HG03066 (cell line): ENCODE data around the gene HMGXB4.
"Not testable (repeated sequence)": the region's sequence is repeated elsewhere in the genome, so short reads cannot be mapped to it uniquely, and the experiment has no call there.

Experiments
- ATAC-seq: cut with Tn5 transposase; IDR thresholded peaks from one replicate; pipeline ENCODE4 v1.9.1; 2021; ENCODE audit warnings: low read depth; ENCODE audit not compliant: unreplicated experiment

HMGXB4 gene, protein sequence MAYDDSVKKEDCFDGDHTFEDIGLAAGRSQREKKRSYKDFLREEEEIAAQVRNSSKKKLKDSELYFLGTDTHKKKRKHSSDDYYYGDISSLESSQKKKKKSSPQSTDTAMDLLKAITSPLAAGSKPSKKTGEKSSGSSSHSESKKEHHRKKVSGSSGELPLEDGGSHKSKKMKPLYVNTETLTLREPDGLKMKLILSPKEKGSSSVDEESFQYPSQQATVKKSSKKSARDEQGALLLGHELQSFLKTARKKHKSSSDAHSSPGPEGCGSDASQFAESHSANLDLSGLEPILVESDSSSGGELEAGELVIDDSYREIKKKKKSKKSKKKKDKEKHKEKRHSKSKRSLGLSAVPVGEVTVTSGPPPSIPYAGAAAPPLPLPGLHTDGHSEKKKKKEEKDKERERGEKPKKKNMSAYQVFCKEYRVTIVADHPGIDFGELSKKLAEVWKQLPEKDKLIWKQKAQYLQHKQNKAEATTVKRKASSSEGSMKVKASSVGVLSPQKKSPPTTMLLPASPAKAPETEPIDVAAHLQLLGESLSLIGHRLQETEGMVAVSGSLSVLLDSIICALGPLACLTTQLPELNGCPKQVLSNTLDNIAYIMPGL

DNA sequence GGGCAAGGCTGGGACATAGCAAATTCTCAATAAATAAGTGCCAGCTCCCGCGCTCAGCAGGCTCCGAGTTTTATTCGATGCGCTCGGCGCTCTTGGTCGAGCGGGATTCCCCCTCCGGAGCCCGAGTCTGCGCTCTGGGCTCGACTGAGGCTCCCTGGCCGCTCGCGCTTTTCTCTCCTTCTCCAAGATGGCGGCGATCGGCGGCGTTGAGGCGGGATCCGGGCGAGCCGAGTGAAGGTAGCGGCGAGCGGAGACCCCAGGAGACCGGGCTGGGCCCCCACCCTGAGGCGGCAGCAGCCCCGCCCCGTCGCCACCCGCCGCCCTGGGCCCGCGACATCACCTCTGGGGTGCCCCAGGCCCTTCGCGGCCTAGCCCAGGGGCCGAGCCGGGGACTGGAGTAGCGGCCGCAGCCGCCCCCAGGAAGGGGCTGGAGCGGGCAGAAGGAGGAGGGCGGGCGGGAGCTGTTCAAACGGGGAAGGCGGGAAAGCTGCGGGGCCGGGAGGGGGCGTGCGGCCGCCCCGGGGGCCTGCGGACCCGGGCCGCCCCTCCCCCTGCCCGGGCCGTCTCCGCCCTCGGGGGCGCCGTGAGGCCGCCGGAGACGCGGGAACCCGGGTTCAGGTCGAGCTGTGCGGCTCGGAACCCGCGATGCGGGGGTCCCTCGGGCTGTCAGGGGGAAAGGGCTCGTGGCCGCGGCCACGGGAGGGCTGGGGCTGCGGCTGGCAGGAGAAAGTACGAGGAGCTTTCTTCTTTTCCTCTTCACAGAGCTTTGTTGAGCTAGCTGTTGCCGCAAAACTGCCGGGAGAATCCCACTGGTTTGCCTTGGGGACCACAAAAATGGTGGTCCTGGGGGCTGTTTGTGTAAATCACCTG, at the start of gene HMGXB4:
HMGXB4 (plus strand) TSS at position 173 of the 870 bp plus-strand sequence. CDS start 4,898 bp downstream, outside the sequence.
- peak; percentile 95 for ATAC-seq

DNA sequence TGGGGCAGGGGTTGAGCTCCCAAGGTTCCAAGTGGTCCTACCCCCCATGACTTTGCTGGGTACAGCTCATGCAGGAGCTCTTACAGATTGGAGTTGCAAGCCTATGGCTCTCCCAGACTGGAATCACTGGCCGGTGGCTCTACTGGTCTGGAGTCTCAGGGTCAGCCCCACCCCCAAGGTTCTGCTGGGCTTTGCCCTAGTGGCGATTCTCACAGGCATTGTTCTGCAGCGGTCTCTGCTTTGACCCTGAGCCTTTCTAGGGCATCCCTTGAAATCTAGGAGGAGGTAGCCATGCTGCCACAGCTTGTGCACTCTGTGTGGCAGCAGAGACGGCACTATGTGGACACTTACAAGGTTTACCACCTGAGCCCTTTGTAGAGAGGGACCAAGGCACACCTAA, 49.3 kb upstream of the HMGXB4 start:
- no peak for ATAC-seq

DNA sequence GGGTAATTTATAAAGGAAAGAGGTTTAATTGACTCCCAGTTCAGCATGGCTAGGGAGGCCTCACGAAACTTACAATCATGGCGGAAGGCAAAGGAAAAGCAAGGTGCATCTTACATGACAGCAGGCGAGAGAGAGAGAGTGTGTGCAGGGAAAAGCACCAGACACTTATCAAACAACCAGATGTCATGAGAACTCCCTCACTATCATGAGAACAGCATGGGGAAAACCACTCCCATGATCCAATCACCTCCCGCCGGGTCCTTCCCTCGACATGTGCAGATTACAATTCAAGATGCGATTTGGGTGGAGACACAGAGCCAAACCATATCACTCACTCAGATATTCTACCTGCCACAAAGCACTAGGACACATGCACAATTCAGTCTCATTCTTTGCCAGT, 48.1 kb upstream of the HMGXB4 start:
- no peak for ATAC-seq

DNA sequence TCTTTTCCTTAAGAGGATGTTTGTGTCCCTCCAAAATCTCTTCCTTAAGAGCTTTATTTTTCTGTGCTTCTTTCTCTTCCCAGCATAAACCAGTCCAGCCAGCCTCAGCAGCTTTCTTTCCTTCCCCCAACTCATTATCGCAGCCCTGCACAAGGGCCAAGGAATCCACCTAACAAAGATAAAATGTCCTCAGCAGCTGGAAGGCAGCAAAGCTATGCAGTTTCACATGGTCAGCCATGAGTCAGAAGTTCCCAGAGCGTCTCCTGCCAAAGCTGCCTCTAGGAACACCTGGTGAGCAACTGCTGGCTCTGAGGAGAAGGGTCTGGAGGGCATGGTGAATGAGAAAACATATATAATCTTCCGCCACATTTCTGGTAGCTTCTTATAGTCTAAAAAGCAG, 45.3 kb upstream of the HMGXB4 start:
- no peak for ATAC-seq

DNA sequence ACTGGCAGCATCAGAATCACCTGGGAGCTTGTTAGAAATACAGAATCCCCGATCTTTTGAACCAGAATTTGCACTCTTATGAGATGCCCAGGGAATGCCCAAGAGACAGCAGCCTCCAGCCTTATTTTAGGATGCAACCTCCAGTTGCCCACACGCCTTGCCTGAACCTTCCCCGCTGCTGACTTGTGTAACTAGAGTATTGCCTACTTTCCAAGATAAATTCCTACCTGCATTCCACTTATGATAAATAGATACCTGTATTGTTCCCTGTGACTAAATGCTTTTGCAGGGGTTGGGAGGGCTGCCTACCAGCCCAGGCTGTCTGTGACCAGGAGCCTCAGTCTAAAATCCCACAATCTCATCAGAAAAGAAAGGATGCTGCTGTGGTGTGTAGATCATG, 44.3 kb upstream of the HMGXB4 start:
- no peak for ATAC-seq

DNA sequence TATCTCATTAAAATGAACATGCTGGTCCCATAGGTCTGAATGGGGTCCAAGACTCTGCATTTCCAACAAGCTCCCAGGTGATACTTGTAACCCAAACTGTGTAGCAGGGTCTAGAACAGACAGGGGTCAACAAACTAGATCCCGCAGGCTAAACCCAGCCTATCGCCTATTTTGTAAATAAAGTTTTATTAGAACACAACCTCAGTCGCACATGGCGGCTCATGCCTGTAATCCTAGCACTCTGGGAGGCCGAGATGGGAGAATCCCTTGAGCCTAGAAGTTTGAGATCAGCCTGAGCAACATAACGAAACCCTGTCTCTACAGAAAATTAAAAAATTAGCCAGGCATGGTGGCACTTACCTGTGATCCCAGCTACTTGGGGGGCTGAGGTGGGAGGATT, 42.3 kb upstream of the HMGXB4 start:
- ATAC-seq = no peak

DNA sequence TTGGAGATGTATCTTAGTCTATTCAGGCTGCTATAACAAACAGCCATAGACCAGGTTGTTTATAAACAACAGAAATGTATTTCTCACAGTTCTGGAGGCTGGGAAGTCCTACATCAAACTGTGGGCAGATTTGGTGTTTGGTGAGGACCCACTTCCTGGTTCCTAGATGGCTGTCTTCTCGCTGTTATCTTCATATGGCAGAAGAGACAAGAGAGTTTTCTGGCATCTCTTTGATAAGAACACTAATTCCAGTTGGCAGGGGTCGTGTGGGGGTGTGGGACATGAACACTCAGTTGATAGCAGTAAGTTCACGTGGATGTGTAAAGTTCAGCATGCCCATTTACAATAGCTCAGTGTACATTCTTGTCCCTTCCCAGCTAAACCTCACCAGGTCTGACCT, 41.3 kb upstream of the HMGXB4 start:
- no peak for ATAC-seq

DNA sequence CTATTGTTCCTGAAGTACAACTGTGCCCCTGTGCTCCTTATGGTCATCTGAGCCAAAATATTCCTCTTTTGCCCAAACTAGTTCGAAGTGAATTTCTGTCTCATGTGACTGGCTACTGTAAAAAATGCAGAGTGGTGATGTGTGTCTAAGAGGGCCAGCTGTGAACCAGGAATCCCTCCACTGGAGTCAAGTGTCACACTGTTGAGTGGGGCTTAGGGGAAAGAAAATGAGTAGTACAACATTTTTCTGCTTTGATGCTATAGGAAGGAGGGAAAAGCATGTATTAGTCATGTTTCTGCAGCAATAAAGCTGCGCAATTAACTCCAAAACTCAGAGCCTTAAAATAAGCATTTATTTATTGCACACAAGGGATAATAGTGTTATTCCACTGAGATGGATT, 39.8 kb upstream of the HMGXB4 start:
- ATAC-seq = no peak

DNA sequence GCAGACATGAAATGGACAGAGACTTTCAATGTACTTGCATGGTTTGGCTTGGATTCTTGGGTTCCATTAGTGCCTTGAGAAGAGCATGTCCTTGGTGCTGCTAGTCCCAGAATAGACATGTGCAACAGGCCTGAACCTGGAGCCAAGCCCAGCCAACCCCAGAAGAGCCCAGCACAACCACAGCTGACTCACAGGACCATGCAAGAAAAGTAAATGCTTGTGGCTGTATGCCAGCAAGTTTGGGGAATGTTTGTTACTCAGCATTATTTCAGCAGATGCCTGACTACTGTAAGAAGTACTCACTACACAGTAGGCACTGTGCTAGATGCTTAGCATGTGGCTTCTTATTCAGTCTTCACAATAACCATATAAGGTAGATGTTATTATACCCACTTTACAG, 39.2 kb upstream of the HMGXB4 start:
- ATAC-seq = no peak

DNA sequence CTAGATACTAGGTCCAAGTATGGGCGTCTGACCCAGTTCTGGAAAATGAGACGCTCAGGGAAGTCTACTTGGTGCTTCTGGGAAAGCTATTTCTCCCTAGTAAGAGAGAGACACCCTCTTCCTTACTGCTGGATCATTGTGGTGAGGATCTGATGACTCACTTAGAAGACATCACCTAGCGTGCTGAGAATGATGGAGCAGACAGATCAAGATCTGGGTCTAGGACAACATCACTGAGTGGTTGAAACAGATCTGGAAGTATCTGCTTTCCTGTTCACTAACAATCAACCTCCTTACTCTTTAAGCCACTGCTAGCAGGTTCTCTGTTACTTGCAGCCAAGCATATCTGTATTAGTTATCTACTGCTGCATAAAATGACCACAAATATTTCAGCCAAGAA, 38.3 kb upstream of the HMGXB4 start:
- ATAC-seq = no peak

DNA sequence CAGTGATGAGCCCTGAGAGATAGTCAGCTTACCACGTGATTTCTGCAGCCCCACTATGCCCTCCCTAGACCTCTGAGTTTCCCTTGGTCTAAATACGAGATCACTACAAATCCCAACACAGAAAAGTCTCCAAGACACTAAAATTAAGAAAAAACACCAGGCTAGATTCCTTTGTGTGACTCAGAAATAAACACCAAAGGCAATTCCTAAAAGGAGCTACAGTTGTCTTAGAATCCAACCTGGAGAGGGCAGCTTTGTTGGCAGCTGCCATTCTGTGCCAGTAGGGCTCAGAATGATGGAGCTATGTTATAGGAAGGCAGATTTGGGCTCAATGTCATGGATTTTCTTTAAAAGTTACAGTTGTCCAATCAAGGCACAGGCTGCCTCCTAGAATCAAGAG, 37.1 kb upstream of the HMGXB4 start:
- ATAC-seq = no peak

DNA sequence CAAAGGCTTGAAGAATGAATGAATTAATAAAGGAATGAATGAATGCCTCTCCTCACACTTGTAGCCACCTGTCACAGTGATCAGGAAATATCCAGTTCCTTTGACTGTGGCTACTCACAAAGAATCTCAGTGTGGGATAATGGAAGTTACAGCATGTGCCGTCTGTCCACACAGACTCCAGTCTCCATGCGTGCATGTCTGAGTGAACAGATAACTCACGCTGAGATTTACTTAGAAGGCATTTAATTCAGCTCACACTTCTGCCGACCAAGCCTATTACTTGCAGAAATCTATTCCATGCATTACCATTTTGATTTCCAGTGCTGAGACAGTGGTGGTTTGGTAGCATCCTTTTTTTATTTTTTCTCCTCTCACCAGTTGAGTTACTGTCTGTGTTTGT, 32.3 kb upstream of the HMGXB4 start:
- ATAC-seq = no peak

DNA sequence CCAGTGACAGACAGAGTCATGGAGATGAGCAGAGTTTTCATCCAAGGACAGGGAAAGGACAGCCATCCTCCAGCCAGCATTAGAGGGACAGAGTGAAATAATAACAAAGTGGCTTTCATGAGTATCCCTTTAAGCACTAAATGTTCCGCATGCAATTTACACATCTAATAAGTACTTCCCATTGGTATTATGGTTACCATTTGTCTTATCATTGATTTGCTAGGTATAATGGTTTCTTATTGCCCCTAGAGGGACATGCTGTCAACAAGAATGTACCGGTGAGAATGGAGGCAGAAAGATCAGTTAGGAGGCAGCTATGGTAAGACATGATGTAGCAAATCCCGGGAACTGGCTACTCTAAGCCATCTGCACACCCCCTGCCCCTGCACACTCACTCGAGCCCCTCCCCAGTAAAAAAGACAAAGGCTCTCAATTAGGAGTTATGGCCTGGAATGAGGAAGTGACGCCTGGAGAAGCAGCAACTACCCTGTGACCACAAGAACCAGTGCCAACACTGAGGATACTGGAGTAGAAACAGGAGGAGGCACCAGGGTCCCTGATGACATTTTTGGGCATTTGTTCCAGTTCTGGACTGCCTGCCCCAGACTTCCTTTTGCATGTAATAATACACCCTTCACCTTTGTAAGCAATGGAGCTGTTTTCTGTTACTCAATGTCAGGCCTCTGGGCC, 30.2 kb upstream of the HMGXB4 start:
- no peak for ATAC-seq

DNA sequence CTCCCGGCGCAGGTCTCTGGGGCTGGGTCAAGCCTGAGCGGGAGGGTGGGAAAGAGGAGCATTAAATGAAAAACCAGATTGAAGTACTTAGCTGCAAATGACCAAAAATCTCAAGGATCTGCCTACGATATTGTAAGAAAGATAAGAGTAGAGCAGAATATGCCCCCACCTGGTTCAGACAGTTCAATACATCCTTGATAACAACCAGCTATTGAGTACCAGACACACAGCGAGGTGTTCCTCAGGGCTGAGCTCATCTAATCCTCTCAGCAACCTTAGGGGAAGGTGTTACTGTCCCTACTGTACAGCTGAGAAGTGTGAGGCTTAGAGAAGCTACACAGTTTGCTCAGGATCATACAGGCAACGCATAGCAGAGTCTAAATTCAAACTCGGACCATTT, 27.4 kb upstream of the HMGXB4 start:
- no peak for ATAC-seq

DNA sequence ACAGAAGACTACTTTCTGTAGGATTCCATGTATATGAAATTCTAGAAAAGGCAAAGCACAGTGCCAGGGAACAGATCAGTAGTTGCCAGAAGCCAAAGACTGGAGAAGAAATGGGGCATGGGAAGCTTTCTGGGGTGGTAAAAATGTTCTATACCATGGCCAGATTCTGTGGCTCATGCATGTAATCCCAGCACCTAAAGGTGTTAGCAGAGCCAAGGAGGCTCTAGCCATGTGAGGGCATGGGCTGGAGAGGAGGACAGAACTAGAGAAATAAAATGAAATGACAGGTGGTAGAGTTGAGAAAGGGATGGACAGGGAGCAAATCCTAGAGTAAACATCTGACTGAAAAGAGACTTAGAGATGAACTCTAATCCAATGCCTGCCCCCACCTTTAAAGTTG, 26.9 kb upstream of the HMGXB4 start:
- no peak for ATAC-seq

DNA sequence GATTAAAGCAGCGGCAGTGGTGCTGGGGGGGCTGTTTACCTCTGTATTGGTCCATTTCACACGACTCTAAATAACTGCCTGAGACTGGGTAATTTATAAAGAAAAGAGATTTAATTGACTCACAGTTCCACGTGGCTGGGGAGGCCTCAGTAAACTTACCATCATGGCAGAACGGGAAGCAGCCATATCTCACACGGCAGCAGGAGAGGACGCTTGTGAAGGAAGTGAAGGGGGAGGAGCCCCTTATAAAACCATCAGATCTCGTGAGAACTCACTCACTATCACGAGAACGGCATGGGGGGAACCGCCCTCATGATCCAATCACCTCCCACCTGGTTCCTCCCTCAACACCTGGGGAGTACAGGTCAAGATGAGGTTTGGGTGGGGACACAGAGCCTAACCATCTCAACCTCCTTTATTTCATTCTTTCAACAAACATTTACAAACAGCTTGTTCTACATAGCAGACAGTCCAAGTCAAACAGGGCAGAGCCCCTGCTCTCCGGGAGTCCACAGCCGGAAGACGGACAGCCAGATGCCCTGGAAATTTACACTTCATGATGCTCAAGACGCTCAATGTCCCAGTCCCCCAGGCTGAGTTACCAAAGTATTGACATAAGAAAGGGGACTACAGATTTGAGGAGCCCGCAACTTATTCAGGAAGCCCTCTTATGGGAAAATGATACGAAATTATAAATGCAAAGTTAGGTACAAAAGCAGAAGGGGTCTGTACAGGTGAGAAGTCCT, 26.3 kb upstream of the HMGXB4 start:
- ATAC-seq = no peak

DNA sequence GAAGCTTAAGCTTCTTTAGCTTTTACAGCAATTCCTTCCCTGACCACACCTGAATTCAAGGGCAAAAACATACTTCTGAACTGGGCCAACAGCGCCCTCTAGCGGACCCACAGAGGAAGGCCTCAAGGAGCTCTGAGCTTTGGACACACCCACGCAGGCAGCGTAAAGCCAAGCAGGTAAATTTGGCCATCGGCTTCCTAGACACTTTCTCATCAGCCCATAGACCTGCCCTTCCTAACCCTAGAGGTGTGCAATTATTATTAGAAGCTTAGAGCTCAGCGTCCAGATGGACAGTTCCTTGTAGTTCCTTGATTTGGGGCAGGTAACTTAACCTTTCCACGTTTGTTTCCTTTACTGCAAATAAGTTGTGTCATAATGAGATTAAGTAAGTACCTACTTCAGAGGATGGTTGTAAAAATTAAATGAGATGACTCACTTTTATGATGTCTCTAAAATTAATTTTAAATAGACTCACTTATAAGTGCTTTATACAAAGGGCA, 25.7 kb upstream of the HMGXB4 start:
- ATAC-seq = no peak

DNA sequence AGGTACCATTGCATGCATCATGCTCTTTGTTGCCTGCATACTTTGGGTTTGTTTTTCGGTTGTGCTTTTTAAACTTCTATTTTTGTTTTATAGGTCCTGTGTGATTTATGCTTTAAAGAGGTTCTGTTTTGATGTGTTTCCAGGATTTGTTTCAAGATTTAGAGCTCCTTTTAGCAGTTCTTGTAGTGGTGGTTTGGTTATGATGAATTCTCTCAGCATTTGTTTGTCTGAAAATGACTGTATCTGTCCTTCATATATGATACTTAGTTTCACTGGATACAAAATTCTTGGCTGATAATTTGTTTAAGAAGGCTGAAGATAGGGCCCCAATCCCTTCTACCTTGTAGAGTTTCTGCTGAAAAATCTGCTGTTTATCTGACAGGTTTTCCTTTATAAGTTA, 18.5 kb upstream of the HMGXB4 start:
- ATAC-seq = not testable (repeated sequence)

DNA sequence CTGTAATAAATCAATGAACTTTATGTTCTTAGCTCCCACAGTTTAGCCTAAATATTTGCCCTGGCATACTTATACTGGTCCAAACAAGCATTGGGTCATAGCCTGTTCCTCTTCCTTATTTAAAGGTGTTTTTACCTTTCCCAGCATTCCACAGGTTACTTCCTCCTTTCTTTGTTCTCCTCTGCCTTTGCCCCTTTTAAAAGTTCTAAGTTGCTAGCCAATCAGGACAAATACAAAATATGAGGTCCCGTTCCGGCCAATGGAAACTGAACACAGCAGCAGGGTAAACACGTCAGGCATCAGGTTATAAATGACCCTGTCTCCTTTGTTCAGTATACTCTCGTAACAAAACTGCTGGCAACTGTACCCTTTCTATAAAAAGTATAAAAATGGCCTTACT, 12.8 kb upstream of the HMGXB4 start:
- not testable (repeated sequence) for ATAC-seq

DNA sequence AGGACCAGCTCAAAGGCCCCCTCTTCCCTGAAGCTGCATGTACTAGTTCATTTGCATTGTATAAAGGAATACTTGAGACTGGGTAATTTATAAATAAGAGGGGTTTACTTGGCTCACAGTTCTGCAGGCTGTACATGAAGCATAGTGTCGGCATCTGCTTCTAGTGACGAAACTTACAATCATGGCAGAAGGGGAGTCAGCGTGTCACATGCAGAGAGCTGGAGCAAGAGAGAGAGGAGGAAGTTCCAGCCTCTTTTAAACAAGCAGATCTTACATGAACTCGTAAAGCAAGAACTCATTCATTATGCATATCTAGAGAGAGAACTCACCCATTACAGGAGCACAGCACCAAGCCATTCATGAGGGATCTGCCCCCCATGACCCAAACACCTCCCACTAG, 7.1 kb upstream of the HMGXB4 start:
- no peak for ATAC-seq
